OCI-LY1 (cell line): Measurements from ENCODE around the gene RXFP1.

ENCODE experiments used
- H2AFZ ChIP-seq: fragments of 200-600 bp; sonication (generic), shearing (Covaris generic); 2 replicates; pipeline ENCODE4 v1.6.0; 2014; ENCODE audit warnings: antibody characterized with exemption, mild to moderate bottlenecking, low read length
- H3F3A ChIP-seq: fragments of 200-600 bp; sonication (generic), shearing (Covaris generic); 2 replicates; pipeline ENCODE4 v1.6.0; 2014; ENCODE audit warnings: mild to moderate bottlenecking, antibody characterized with exemption, low read length, moderate library complexity; ENCODE audit not compliant: insufficient read depth
- H3K27ac ChIP-seq: fragments of 200-600 bp; sonication (generic); 2 replicates; pipeline ENCODE4 v1.5.1; 2014; ENCODE audit warnings: low read length, mixed run types, mild to moderate bottlenecking, low read depth; ENCODE audit not compliant: poor library complexity, severe bottlenecking
- H3K27me3 ChIP-seq: fragments of 200-600 bp; sonication (generic); 2 replicates; pipeline ENCODE4 v1.6.0; 2014; ENCODE audit warnings: antibody characterized with exemption, mild to moderate bottlenecking, low read length, moderate library complexity; ENCODE audit not compliant: insufficient read depth
- H3K36me3 ChIP-seq: fragments of 200-600 bp; sonication (generic); 2 replicates; pipeline ENCODE4 v1.6.1; 2014; ENCODE audit warnings: mild to moderate bottlenecking, antibody characterized with exemption, low read length, moderate library complexity, mixed read lengths; ENCODE audit not compliant: insufficient read depth
- H3K4me1 ChIP-seq: fragments of 200-600 bp; sonication (generic); 2 replicates; pipeline ENCODE4 v1.5.1; 2014; ENCODE audit warnings: mild to moderate bottlenecking, low read length, moderate library complexity; ENCODE audit not compliant: insufficient read depth, severe bottlenecking
- H3K4me2 ChIP-seq: fragments of 200-600 bp; sonication (generic), shearing (Covaris generic); 2 replicates; pipeline ENCODE4 v1.6.1; 2014; ENCODE audit warnings: low read length
- H3K4me3 ChIP-seq: fragments of 200-600 bp; sonication (generic); 2 replicates; pipeline ENCODE4 v1.5.1; 2014; ENCODE audit warnings: low read length, low read depth, mild to moderate bottlenecking, mixed read lengths; ENCODE audit not compliant: poor library complexity, severe bottlenecking
- H3K79me2 ChIP-seq: fragments of 200-600 bp; shearing (Covaris generic); 2 replicates; pipeline ENCODE4 v1.6.1; 2016; ENCODE audit warnings: mixed run types, low read length, mixed read lengths; ENCODE audit not compliant: insufficient read depth
- H3K9ac ChIP-seq: fragments of 200-600 bp; sonication (generic), shearing (Covaris generic); 2 replicates; pipeline ENCODE4 v1.6.1; 2014; ENCODE audit warnings: mild to moderate bottlenecking, low read length, mixed read lengths
- H3K9me2 ChIP-seq: fragments of 200-600 bp; sonication (generic), shearing (Covaris generic); 2 replicates; pipeline ENCODE4 v1.6.1; 2014; ENCODE audit warnings: low read depth, mild to moderate bottlenecking, low read length, mixed read lengths
- H3K9me3 ChIP-seq: fragments of 200-600 bp; shearing (Covaris generic); 2 replicates; pipeline ENCODE4 v1.6.1; 2014; ENCODE audit warnings: low read length, mixed read lengths
- H4K20me1 ChIP-seq: fragments of 200-600 bp; sonication (generic), shearing (Covaris generic); 2 replicates; pipeline ENCODE4 v1.6.0; 2016; ENCODE audit warnings: mild to moderate bottlenecking, low read length; ENCODE audit not compliant: insufficient read depth
- CTCF ChIP-seq: fragments of 200-600 bp; sonication (generic), shearing (Covaris generic); IDR thresholded peaks from 2 replicates; pipeline ENCODE4 v1.5.1; 2017; ENCODE audit warnings: mild to moderate bottlenecking, antibody characterized with exemption, low read length, moderate library complexity, mixed read lengths
- EZH2 ChIP-seq: fragments of 200-600 bp; sonication (generic), shearing (Covaris generic); IDR thresholded peaks from 2 replicates; pipeline ENCODE4 v1.8.0; 2017; ENCODE audit warnings: borderline replicate concordance, mixed run types, mild to moderate bottlenecking, antibody characterized with exemption, low read length, moderate library complexity, mixed read lengths

The RXFP1 gene

GRCh38 chr4:158599150-158599549 is 77.5 kb downstream of the RXFP1 start:
- Histone ChIP-seq H3F3A (no peaks in the 10 kb centered on the region), H3K9me3 (no peaks in the 10 kb centered on the region), H3K9ac (no peak overlapping the region), H3K27ac (no peak overlapping the region), H4K20me1 (no peaks in the 10 kb centered on the region), H3K4me2 (no peak overlapping the region), H3K9me2 (no peaks in the 10 kb centered on the region), H3K4me3 (no peak overlapping the region), H2AFZ (no peak overlapping the region), H3K79me2 (no peaks in the 10 kb centered on the region), H3K36me3 (no peaks in the 10 kb centered on the region), H3K27me3 (no peaks in the 10 kb centered on the region), H3K4me1 (no peaks in the 10 kb centered on the region)
- no peak for TF ChIP-seq CTCF
- TF ChIP-seq EZH2, result no peak

DNA sequence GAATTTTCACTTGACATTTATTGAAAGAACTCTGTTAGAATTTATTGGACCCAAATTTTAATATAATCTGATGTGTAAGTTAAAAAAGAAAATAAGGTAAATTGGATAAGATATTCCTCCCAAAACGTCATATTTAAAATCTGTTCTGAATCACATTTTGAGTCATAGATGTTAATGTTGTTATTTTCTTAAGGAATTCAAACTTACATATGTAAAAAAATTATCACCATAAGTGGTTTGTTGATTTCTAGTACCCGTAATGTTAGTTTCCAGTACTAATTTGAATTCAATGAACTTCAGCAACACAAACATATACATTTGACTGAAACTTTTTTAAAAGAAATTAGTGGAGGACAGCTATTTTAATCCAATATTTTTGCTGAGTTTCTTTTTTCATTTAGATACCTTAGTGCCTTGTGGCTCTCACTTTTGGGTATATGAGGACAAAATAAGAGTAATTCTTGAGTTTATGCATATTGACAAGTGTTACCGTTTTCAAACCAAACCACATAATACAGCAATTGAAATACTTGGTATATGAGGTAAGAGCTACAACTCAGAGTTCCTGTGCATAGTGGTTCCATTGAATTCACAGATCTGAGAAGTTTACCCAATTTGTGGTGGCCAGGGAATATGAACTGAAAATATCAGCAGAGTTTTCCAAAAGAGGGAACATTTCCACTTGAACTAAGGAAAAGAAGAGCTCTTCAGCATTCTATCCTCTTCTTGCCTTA is 78.2 kb downstream of the RXFP1 start:
- H3K27ac ChIP-seq, result no peak overlapping the region
- no peaks in the 10 kb centered on the region for H3K27me3 ChIP-seq
- no peaks in the 10 kb centered on the region for H3K9me3 ChIP-seq
- no peaks in the 10 kb centered on the region for H3K79me2 ChIP-seq
- H3K9ac ChIP-seq, result no peak overlapping the region
- TF ChIP-seq EZH2 (no peak), CTCF (no peak)
- H3K4me1 ChIP-seq, result no peaks in the 10 kb centered on the region
- H3K4me2 ChIP-seq, result no peak overlapping the region
- H3F3A ChIP-seq, result no peaks in the 10 kb centered on the region
- no peaks in the 10 kb centered on the region for H3K9me2 ChIP-seq
- no peak overlapping the region for H3K4me3 ChIP-seq
- H4K20me1 ChIP-seq, result no peaks in the 10 kb centered on the region
- no peak overlapping the region for H2AFZ ChIP-seq
- no peaks in the 10 kb centered on the region for H3K36me3 ChIP-seq

GRCh38 chr4:158604369-158604768 is 82.7 kb downstream of the RXFP1 start:
- no peaks in the 10 kb centered on the region for H3K9me3 ChIP-seq
- no peaks in the 10 kb centered on the region for H3K4me1 ChIP-seq
- H3K79me2 ChIP-seq, result no peaks in the 10 kb centered on the region
- H2AFZ ChIP-seq, result no peak overlapping the region
- TF ChIP-seq EZH2, result no peak
- TF ChIP-seq CTCF, result no peak
- H3F3A ChIP-seq, result no peaks in the 10 kb centered on the region
- no peaks in the 10 kb centered on the region for H3K27me3 ChIP-seq
- H3K27ac ChIP-seq, result no peak overlapping the region
- H4K20me1 ChIP-seq, result no peaks in the 10 kb centered on the region
- no peaks in the 10 kb centered on the region for H3K9me2 ChIP-seq
- H3K4me2 ChIP-seq, result no peak overlapping the region
- H3K9ac ChIP-seq, result no peak overlapping the region
- H3K36me3 ChIP-seq, result no peaks in the 10 kb centered on the region
- no peak overlapping the region for H3K4me3 ChIP-seq
